GM18505 (cell line): ENCODE results near the gene TXNIP.

Experiments
- ATAC-seq: cut with Tn5 transposase; IDR thresholded peaks from one replicate; pipeline ENCODE4 v1.9.1; 2021; ENCODE audit not compliant: unreplicated experiment
- POLR2A ChIP-seq: IDR thresholded peaks from 4 replicates; pipeline ENCODE4 v1.6.1; 2011; ENCODE audit warnings: borderline replicate concordance; ENCODE audit not compliant: insufficient read depth, insufficient read length; ENCODE audit errors: extremely low read depth

The TXNIP gene

GRCh38 chr1:145967288-145967687 lies 29.1 kb downstream of the TXNIP start:
- no peak for TF ChIP-seq POLR2A
- no peak for ATAC-seq

GRCh38 chr1:145965119-145965744 lies 31.1 kb downstream of the TXNIP start:
- ATAC-seq: no peak
- TF ChIP-seq POLR2A: no peak

GRCh38 chr1:145964328-145965118 lies 31.9 kb downstream of the TXNIP start, which contains the start of the genes ANKRD34A and POLR3GL:
TSS of gene ANKRD34A (minus strand) at chr1:145964575. CDS start at chr1:145961759, 2,816 bp downstream.
TSS of gene POLR3GL (plus strand) at chr1:145964690. CDS start at chr1:145974866, 10,176 bp downstream.
- peak; percentile 95 for TF ChIP-seq POLR2A
- ATAC-seq: peak; percentile 83

DNA sequence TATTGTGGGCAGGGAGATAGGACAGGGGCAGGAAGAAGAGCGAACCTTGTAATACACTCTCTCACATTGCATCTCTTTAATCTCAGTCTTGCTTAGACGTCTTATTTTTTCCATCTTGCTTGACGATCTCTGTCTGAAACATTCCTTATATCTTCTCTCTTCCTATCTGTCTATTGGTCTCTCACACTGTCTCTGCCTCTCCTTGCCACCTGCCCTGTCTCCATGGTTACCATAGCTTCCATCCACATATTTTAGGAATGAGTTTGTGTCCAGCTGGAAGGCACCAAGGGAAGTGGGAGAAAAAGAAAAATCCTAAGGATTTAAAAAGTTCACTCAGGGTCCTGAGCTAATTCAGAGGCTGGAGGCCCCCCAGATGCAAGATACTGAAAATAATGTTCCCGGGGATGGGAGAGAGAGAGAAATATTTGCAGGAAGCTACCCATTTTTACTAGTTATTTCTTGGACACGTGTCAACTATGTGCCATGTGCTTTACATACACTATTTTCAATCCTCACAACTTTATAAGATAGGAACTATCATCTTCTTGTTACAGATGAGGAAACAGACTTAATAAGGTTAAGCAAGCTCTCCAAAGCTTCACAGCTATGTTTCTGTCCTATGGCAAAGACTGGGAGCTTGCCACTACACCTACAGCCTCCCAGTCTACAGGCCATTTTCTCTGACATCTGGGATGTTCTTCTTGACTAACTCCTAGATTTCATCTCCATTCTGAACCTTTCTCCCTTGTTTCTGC lies 32.9 kb downstream of the TXNIP start:
- no peak for TF ChIP-seq POLR2A
- ATAC-seq: no peak

DNA sequence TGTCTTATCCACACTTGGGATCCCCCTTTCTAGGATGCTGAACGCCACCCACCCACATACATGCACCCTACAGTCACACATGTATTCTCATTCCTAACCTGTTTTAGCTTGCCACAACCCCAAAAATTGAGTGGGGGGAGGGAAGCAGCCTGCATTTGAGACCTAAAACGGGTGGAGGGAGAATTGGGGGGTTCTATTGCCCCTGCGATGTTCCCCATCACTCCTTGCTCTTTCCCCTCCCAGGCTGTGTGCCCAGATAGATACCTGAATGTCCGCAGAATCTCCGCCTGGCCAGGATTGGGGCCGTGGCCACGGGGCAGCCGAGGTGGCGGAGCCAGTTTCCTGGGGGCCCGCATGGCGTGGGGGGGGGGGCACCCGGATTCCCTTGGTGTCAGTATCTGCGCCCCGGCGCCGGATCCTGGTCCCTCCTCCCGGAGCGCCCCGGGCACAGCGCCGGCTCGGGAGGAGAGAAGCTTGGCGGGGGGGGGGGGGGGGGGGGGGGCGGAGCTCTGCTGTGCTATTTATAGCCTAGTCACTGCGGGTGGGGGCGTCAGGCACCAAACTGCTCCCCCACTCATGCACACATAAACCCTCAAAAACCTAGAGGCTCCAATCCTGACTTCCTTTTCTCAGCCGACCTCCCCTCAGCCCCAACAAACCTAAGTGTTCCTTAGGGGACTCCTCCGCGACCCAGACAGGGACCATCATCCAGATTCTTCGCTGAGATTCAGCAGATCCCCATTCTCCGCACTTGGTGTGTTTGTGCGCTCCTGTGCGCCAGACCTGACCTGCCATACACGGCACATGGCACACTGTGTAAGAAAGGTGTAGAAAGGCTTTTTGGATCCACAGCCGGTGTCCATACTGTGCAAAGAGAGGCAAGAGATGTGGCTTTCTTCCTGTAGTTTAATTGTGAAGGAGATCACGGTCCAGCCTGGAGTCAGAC lies 33.9 kb downstream of the TXNIP start:
- no peak for TF ChIP-seq POLR2A
- no peak for ATAC-seq

GRCh38 chr1:145961425-145962156 lies 34.8 kb downstream of the TXNIP start:
- ATAC-seq: no peak
- TF ChIP-seq POLR2A: no peak

- no peak for ATAC-seq
- no peak for TF ChIP-seq POLR2A
Observed at GRCh38 chr1:145961109-145961424, 35.3 kb downstream of the TXNIP start.

DNA sequence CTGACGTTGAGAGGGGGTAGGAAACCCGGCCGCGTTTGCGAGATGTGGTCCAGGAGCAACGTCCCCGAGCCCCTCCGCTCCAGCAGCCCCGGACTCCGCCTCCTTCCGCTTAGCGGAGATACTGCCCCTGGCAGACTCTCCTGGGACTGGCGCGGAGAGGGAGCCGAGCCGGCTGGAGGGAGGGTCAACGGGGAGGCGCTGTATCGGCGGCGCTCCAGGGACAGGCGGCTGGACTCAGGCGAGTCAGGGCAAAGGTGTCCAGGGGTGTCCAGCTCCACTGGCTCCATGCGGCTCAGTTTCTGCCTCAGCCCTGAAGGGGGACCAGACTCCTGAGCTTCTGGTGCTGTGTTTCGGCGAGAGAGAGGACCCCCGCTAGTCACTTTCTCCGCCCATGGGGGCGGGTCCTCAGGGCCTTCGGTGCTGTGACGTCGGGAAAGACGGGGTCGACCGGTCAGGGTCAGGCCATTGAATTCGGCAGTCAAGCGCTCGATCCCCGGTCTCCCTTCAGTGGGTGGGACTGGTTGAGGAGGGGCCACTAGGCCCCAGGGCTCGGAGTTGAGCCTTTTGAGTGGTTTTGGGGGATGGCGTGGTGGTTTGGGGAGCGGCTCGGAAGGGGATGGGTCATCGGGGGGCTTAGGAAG lies 35.8 kb downstream of the TXNIP start:
- no peak for ATAC-seq
- peak; percentile 34 for TF ChIP-seq POLR2A

GRCh38 chr1:145959957-145960467 lies 36.4 kb downstream of the TXNIP start:
- no peak for ATAC-seq
- no peak for TF ChIP-seq POLR2A

- ATAC-seq: no peak
- TF ChIP-seq POLR2A: no peak
Observed at GRCh38 chr1:145959333-145959732, 37.0 kb downstream of the TXNIP start.

DNA sequence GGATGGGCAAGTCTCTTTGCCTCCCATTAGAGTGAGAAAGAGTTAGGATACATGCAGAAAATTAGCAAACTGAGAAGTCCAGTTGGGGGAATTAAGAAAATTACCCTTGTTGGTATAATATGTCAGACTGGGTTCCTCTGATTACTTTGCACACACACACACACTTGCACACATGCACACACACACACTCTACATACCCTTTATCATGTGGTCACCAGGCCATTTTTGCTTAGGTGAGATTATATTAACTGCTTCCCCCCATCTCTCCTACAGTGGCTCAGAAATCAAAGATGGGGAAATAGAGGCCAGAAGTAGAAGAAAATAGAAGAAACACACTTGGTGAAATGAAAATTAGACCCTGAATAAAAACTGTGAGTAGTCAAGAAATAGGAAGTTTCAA lies 37.6 kb downstream of the TXNIP start:
- ATAC-seq: no peak
- no peak for TF ChIP-seq POLR2A

DNA sequence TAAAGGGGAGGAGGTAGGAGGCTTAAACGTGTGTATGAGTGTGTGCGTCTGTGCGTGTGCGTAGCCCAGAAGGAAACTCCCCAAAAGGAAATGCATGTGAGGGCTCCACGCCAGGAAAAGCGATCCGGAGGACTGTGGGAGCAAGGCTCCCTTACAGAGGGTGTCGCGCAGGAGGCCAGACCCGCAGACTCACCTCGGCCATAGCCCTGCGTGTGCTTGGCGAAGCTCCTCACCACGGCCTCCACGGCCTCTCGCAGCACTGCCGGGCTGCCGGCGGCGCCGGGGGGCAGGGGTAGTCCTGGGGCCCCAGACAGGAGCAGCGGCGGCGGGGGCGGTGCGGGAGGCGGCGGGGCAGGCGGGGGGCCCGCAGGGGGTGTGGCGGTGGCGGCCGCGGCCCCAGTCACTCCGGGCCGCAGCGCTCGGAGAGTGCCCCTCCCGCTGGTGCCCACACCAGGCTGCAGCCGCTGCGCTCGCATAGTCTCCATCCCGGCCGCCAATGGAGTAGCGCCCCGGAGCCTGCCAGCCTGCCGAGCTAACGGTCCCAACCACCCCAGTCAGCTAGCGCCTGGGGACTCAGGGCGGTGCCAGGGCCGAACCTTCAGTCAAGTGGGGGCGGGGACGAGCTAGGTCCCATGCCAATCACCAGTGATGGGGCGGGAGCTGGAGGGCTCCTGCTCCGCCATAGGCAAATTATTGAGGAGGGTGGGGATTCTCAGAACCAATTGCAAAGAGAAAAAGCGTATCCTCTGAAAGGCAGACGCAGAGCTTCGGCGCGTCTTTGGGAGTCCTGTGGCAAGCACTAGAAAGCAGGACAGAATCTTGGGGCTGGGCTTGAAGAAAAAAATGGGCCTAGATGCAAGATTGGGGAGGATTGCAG lies 38.7 kb downstream of the TXNIP start, which contains the start of gene LIX1L:
TSS of gene LIX1L (minus strand) at position 575 of the 877 bp plus-strand sequence. CDS start at position 485, 90 bp downstream.
- peak; percentile 88 for ATAC-seq
- TF ChIP-seq POLR2A: peak; percentile 77
